ENCODE results near the gene NR1H2.
"Not testable (repeated sequence)": the region's sequence is repeated elsewhere in the genome, so short reads cannot be mapped to it uniquely, and the experiment has no call there.

Gene NR1H2

DNA sequence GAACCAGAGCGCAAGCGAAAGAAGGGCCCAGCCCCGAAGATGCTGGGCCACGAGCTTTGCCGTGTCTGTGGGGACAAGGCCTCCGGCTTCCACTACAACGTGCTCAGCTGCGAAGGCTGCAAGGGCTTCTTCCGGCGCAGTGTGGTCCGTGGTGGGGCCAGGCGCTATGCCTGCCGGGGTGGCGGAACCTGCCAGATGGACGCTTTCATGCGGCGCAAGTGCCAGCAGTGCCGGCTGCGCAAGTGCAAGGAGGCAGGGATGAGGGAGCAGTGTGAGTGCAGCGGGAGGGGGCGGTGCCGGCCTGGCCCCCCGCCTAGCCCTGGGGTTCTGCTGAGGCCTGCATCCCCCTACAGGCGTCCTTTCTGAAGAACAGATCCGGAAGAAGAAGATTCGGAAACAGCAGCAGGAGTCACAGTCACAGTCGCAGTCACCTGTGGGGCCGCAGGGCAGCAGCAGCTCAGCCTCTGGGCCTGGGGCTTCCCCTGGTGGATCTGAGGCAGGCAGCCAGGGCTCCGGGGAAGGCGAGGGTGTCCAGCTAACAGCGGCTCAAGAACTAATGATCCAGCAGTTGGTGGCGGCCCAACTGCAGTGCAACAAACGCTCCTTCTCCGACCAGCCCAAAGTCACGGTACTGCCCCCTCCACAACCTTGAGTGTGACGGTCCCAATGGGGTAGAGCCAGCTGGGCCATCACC, 2.1 kb downstream of the NR1H2 start:
- no peak for DNase-seq (ENCODE audit: low read depth)

DNA sequence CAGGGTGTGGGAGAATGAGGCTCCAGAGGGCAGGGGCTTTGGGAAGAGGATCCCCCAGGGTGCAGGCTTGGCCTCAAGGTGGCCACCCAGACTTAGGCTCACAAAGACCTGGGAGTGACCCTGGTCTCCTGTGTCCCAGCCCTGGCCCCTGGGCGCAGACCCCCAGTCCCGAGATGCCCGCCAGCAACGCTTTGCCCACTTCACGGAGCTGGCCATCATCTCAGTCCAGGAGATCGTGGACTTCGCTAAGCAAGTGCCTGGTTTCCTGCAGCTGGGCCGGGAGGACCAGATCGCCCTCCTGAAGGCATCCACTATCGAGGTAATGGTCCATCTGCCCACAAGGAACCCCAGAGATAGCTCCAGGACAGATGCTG, 2.6 kb downstream of the NR1H2 start:
- no peak for DNase-seq (ENCODE audit: low read depth)

DNA sequence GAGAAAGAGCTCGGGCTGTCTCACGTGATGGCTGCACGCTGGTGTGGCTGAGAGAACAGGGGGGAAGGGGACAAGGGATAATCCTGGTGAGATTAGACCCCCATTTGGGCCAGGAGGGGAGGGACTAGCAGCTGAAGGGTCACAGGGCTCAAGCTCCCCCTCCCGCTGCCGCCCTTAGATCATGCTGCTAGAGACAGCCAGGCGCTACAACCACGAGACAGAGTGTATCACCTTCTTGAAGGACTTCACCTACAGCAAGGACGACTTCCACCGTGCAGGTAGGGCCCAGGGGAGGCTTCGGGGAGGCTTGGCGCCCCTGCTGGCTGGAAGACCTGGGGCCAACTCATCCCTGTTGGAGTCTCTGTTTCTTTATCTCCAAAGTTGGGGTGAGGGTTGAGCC, 3.3 kb downstream of the NR1H2 start:
- DNase-seq (ENCODE audit: low read depth) = no peak

DNA sequence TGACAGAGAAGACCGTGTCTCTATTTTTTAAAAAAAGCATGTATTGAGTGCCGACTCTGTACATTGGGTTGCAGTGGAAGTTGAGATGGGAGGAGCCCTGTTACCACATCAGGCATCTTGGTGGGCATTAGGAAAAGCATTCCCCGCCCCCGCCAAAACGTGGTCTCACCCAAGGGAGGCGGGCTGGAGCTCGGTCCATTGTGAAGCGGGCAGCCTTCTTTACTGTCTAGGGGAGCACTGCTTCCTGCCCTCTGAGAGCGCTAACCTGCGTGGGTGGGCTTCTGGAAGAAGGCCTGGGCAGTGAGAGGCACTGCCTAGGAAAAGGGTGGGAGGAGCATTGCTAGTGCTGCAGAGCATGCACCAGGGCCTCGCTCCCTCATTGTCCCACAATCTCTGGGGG, 3.9 kb downstream of the NR1H2 start:
- no peak for DNase-seq (ENCODE audit: low read depth)

DNA sequence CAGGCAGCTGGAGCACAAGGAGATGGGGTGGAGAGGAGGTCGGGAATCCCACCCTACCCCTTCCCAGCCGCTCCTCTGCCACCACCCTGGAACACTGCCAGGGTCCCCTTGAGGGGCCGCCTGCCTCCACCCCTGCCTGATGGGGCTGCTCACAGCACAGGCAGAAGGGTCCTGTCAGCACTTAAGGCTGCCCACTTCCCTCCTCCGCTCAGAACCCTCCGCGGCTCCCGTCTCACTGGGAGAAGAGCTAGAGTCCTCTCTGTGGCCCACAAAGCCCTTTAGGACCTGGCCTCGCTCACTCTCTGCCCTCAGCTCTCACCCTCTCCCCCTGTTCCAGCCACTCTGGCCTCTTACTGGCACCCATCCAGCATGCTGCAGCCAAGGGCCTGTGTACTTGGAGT, 4.5 kb downstream of the NR1H2 start:
- DNase-seq (ENCODE audit: low read depth) = no peak

DNA sequence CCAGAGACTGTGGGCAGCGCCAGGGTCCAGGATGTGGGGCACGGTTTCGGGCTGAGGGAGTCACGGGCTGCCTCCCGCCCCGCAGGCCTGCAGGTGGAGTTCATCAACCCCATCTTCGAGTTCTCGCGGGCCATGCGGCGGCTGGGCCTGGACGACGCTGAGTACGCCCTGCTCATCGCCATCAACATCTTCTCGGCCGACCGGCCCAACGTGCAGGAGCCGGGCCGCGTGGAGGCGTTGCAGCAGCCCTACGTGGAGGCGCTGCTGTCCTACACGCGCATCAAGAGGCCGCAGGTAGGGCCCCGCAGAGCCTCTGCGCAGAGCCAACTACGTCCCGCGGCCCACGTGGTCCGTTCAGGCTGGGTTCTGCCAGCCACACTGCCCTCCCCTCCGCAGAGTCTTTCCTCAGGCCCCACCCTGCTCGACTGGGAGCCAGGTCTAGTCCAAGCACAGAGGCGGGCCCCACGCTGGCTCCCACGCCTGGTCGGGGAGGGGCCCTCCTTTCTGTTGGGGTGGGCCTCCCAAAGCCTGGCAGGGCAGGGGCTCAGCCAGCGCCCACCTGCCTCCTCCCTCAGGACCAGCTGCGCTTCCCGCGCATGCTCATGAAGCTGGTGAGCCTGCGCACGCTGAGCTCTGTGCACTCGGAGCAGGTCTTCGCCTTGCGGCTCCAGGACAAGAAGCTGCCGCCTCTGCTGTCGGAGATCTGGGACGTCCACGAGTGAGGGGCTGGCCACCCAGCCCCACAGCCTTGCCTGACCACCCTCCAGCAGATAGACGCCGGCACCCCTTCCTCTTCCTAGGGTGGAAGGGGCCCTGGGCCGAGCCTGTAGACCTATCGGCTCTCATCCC, 5.8 kb downstream of the NR1H2 start:
- DNase-seq (ENCODE audit: low read depth) = no peak

DNA sequence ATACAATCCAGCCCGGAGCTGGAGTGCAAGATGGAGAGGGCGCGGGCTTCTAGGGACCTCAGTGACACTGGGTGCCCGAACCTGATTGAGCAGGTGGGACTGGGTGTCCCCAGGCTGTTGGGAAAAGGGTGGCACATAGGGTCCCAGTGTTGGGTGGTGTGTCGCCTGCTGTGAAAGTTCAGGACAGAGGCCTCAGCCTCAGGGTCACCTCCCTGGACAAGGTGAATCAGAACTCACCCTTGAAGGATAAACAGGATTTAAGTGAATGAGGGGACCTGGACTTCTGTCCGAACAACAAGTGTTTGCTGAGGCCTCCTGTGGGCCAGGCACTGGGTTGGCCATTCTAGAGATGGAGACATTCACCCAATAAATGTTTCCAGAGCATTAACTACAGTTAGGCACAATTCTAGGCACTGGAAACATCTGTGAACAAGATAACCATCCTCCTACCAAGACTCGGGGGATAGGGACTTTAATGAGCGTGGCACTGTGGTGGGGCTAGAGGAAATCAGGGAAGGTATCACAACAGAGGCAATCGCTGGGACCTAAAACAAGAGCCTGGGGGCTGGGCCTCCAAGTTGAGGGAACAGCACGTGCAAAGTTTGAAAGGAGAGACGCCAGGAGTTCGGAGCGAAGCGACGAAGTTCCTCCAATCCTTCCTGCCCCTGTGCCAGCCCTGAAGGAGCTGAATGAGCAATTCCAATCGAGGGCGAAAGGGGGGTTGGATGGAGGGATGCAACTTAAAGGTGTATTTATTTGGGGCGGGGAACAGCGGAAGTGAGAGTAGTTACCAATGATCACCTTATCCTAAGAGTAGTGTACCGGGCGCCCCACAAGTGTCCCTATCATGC, 7.0 kb downstream of the NR1H2 start:
- no peak for DNase-seq (ENCODE audit: low read depth)

DNA sequence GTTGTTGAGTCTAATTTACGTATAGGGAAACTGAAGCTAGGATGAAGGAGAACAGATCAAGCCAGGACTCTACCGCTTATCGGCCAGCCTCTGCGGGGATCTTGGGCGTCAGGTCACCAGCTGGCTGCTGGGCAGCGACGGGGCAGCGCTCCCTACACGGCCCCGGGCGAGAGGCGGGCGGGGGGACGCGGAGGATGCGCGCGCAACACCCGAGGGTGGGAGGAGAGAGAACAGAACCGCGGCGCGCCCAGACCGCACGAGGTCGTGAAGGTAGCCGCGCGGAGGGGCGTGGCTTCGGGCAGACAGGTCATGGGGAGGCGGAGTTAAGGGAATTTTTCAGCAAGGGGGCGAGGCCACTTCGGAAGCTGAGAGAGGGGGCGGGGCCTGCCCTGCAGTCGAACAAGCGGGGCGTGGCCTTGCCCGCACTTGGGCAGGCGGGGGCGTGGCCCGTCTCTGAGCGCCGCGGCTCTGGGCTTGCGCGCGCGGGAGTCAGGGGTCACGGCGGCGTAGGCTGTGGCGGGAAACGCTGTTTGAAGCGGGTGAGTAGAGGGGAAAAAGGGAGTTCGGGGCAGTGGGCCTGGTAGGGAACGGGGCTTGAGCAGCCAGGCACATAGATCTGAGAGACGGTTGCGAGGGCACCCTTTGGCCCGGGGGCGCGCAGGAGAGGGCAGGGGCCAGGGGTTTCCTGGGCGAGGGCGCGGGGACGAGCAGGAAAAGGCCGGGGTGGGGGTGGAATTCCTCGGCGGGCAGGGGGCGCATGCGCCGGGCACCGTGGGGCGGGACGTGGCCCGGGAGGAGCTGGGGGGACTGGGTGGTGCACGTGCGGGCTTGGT, 7.8 kb downstream of the NR1H2 start, which contains the start of gene POLD1:
TSS of gene POLD1 (plus strand) at position 496 of the 833 bp plus-strand sequence. CDS start 14,505 bp downstream, outside the sequence.
- peak; percentile 96 for DNase-seq (ENCODE audit: low read depth)

DNA sequence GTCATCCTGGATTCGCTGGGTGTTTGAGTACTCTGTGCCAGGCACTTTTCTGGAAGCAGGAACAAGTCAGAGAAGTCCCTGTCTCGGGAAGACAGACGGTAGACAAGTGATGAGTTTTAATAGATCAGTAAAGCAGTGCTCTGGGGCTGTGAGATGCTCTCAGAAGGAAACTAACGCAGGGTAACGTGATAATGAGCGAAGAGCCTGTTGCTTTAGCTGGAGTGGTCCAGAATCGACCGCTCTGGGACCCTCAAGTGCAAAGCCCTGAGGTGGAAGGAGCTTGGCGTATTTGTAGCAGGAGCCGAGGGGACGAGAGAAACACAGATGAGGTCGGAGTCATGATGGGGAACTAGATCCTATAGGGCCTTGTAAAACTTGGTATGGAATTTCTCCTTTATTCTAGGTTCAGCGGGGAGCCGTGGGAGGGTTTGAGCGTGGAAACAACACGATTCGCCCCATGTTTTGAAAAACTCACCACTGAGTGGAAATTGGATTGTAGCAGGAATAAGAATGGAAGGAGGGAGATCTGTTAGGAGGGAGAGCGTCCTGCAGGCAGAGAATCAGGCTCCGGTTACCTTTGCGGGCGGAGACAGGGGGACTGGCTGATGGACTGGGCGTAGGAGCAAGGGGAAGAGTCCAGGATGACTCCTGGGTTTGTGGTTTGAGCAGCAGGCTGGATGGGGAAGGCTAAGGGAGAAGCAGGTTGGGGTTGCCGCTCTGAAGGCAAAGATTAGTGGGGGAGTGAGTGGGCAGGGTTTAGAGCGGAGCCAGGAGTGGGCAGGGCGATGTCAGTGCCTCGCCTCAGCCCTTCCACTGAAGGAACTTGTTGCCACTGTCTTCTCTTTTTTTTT, 8.7 kb downstream of the NR1H2 start:
- DNase-seq (ENCODE audit: low read depth) = no peak

DNA sequence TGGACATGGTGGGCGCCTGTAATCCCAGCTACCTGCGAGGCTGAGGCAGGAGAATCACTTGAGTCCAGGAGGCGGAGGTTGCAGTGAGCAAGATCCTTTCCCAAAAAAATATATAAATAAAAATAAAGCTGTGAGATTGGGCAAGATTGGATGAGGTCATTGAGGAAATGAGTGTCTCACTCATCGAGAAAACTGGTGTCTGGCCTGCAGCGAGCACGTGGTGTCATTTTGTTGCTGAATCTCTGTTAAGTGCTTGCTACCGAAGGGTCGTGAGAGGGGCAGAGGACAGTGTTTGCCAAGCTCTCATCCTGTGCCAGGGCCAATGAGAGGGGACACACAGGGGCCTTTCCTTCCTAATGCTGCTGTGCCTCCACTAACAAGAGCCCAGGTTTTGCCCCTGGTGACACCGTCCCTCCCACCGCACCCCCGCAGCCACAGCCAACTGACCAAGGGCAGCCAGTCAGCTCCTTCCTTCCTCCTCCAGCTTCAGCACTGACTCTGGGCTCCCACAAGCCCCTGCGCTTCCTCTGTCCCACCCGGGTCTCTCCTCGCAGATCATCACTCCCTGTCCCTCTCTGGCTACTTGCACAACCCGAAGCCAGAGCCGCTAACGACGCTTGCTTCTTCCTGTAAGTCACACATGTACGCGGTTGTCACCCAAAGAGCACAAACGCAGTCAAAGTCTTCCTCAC, 11.1 kb downstream of the NR1H2 start:
- DNase-seq (ENCODE audit: low read depth) = no peak

DNA sequence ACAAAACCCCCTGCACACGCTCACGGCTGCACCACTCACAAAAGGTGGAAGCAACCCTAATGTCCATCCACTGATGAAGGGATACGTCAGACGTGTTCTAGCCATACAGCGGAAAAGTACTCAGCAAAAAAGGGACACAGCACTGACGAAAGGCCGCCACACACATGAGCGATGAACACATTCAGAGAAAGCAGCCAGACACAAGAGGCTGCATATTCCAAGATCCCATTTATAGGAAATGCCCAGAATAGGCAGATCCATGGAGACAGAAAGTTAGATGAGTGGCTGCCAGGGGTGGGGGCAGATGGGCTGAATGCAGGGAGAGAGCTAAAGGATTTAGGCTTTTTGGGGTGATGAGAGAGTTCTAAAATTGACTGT, 11.6 kb downstream of the NR1H2 start:
- no peak for DNase-seq (ENCODE audit: low read depth)

DNA sequence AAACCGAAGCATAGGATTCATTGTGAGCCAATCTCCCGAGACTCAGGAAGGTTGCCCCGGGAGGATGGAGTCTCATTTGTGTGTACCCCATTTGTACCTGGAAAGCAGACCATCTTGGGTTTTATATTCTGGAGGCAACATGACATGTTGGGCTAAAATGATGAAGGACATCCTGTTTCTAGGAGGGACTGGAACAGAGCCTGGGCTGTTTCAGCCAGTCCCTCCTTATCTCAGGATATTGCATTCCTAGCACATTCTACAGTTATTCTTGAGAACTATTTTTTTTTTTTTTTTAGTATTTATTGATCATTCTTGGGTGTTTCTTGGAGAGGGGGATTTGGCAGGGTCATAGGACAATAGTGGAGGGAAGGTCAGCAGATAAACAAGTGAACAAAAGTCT, 14.0 kb downstream of the NR1H2 start:
- not testable (repeated sequence) for DNase-seq (ENCODE audit: low read depth)

DNA sequence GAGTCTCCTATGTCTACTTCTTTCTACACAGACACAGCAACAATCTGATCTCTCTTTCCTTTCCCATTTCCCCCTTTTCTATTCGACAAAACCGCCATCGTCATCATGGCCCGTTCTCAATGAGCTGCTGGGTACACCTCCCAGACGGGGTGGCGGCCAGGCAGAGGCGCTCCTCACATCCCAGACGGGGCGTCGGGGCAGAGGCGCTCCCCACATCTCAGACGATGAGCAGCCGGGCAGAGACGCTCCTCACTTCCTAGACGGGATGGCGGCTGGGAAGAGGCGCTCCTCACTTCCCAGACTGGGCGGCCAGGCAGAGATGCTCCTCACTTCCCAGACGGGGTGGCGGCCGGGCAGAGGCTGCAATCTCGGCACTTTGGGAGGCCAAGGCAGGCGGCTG, 14.7 kb downstream of the NR1H2 start:
- not testable (repeated sequence) for DNase-seq (ENCODE audit: low read depth)

DNA sequence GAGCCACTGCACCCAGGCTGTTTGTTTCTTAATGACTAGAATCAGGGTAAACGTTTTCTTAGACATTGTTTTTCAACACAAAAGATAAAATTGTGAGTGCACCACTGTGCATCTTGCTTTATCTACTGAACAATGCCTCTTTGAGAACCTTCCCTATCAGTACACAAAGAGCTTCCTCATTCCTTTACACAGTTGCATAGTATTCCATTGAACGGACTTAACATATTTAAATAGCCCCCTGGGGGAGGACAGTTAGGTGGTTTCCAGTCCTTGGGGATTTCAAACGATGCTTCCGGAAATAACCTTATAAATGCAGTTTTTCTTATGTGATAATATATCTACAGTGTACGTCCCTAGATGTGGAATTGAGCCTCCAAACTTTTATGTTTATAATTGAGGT, 16.5 kb downstream of the NR1H2 start:
- no peak for DNase-seq (ENCODE audit: low read depth)

DNA sequence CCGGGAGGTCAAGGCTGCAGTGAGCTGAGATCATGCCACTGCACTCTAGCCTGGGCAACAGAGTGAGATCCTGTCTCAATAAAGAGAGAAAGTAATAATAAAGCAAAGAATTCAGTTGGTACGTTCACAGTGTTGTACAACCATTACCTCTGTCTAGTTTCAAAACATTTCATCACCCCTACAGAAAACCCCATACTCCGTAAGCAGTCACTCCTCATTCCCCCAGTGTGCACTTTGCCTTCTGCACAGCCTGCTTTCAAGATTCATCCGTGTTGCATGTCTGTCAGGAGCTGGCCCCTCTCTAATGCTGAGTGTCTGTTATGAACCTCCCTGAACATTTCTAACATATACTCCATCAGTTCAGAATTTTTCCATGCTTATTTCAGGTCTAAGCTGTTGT, 17.3 kb downstream of the NR1H2 start:
- DNase-seq (ENCODE audit: low read depth) = no peak

DNA sequence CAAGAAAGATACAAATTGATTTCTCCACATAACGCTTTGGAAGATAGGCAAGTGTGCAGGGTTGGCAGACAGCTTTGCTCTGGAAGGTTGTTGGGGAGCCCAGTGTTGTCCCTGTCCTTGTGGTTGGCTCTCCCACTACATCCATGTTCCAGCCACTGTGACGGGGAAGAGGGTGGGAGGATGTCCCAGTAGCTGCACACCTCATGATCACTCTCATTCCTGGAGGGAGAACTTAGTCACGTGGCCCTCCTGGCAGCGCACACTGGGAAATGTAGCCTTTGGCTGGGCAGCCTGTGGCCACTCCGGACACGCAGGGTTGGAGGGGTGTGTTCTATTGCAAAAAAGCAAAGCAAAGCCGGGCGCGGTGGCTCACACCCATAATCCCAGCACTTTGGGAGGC, 17.8 kb downstream of the NR1H2 start:
- no peak for DNase-seq (ENCODE audit: low read depth)

DNA sequence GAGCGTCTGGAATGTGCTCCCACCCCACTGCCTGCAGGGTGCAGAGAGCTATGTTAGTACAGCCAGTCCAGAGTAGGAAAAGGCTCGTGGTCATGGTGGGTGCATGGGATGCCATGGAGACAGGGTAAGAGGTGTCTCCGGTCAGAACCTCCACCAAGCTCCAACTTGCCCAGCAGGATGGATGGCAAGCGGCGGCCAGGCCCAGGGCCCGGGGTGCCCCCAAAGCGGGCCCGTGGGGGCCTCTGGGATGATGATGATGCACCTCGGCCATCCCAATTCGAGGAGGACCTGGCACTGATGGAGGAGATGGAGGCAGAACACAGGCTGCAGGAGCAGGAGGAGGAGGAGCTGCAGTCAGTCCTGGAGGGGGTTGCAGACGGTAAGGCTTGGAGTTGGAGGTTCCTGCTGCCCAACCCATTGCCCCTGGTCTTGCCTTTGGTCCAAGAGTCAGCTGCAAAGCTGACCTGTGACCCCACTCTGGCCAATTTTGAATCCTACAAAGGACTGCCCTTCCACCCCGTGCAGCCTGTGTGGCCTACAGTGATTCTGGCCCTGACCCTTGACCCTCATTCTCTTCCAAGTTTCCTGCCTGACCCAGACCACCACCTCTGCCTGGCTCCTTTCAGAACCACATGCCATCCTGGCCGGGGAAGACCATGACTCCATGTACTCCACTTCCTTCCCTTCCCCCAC, 22.6 kb downstream of the NR1H2 start:
- no peak for DNase-seq (ENCODE audit: low read depth)

DNA sequence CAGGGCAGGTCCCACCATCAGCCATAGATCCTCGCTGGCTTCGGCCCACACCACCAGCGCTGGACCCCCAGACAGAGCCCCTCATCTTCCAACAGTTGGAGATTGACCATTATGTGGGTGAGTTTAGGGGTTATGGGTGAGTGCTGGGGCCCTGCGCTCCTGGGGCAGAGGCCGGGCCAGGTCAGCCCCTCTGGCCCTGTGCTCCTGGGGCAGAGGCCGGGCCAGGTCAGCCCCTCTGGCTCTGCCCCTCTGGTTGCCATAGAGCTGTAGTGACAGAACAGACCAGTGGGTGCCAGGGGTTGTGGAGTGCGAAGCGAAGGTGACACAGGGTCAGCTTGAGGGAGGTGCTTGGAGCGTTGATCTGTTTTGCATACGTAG, 23.1 kb downstream of the NR1H2 start:
- DNase-seq (ENCODE audit: low read depth) = no peak

DNA sequence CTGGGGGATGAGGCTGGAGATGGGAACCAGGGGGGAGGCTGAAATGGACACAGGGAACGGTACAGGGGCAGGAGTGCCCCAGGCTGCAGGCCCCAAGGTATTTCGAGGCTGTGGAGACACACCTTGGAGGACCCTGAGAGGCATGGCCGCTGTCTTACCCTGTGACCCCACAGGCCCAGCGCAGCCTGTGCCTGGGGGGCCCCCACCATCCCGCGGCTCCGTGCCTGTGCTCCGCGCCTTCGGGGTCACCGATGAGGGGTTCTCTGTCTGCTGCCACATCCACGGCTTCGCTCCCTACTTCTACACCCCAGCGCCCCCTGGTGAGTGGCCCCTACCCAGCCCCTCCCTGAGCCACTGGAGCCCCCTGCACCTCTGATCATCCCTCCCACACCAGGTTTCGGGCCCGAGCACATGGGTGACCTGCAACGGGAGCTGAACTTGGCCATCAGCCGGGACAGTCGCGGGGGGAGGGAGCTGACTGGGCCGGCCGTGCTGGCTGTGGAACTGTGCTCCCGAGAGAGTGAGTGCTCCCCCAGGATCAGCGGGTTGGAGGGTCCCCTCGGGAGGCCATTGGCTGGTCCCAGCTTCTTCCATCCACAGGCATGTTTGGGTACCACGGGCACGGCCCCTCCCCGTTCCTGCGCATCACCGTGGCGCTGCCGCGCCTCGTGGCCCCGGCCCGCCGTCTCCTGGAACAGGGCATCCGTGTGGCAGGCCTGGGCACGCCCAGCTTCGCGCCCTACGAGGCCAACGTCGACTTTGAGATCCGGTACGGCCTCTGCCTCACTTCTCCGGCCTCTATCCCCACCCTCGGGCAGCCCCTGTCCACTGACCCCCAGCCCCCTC, 25.6 kb downstream of the NR1H2 start:
- DNase-seq (ENCODE audit: low read depth) = no peak

Measured in stimulated activated CD8-positive, alpha-beta memory T cell treated with anti-CD3 and anti-CD28 coated beads, Interleukin-15, amount 100 ng/mL, for 24 hours (primary cell).